ENCODE data around the gene OXSR1. TPM values are rescaled to one million over a fixed set of nuclear protein-coding genes. Genes with fewer than 3 reads are reported as not detected.

The OXSR1 gene
- total and polyA plus RNA-seq, 4 donors = 4.3 to 24.7 (median 12.2) TPM

- no peak overlapping the region for H3K4me3 ChIP-seq (ENCODE audit: low read depth in 1 of 3, low read length in 3 of 3)
- peaks cover 5 to 35% (median 21%) of the 10 kb centered on the region in 4 donors for H3K36me3 ChIP-seq (ENCODE audit: control insufficient read depth in 4 of 4, insufficient read depth in 3 of 4, low read depth in 1 of 4, low read length in 3 of 4)
- DNase-seq (ENCODE audit: low spot score) = no peak
Measured at GRCh38 chr3:38255627-38256026, 90.3 kb downstream of the OXSR1 start.

More at GRCh38 chr3:38255627-38256026, 90.3 kb downstream of the OXSR1 start:
- no peaks in the 10 kb centered on the region for H3K9me3 ChIP-seq (ENCODE audit: control insufficient read depth in 4 of 4, low read length in 3 of 4)
- no peaks in the 10 kb centered on the region for H3K27me3 ChIP-seq (ENCODE audit: control insufficient read depth in 4 of 4, insufficient read depth in 4 of 4, low read length in 3 of 4)
- no peak overlapping the region for H3K9ac ChIP-seq (ENCODE audit: low read depth in 1 of 2, low read length in 2 of 2)
- H3K27ac ChIP-seq (ENCODE audit: low read depth in 1 of 2, low read length in 2 of 2) = no peak overlapping the region
- WGBS = 95% methylated on average over 1 of the region's 1 CpG
- no peak for TF ChIP-seq HNF4G (IDR thresholded peaks at IDR 0.05)
- no peak for TF ChIP-seq FOXA2 (IDR thresholded peaks at IDR 0.05)
- TF ChIP-seq HNF4A (conservative IDR thresholded peaks at IDR 0.05) = no peak
- no peak for TF ChIP-seq FOXA1 (IDR thresholded peaks at IDR 0.05)
- no peak for TF ChIP-seq CTCF (IDR thresholded peaks at IDR 0.05; ENCODE audit: low read depth, low read length, missing input control)
- TF ChIP-seq EGR1 (IDR thresholded peaks at IDR 0.05; ENCODE audit: low read depth in 2 of 2) = no peak
- TF ChIP-seq MAX (IDR thresholded peaks at IDR 0.05) = no peak
- no peak for TF ChIP-seq TAF1 (conservative IDR thresholded peaks at IDR 0.05)
- TF ChIP-seq RXRA (IDR thresholded peaks at IDR 0.05) = no peak
- TF ChIP-seq YY1 (IDR thresholded peaks at IDR 0.05) = no peak
- no peak for TF ChIP-seq RAD21 (IDR thresholded peaks at IDR 0.05)
- TF ChIP-seq ATF3 (IDR thresholded peaks at IDR 0.05) = no peak
- no peak for TF ChIP-seq GABPA (IDR thresholded peaks at IDR 0.05 in 1 of 2, conservative IDR thresholded peaks at IDR 0.05 in 1 of 2)
- no peak for TF ChIP-seq SP1 (IDR thresholded peaks at IDR 0.05)
- no peak for TF ChIP-seq ZBTB33 (IDR thresholded peaks at IDR 0.05)
- no peak for TF ChIP-seq REST (IDR thresholded peaks at IDR 0.05)
- no peak for TF ChIP-seq NR2F2 (IDR thresholded peaks at IDR 0.05)
- H3K4me1 ChIP-seq (ENCODE audit: control insufficient read depth in 4 of 4, insufficient read depth in 4 of 4, low read length in 3 of 4) = peaks cover 0 to 2% (median 0%) of the 10 kb centered on the region in 4 donors

Data from liver (tissue), 9 donors.